ENCODE measurements around the gene BRPF3. TPM values are rescaled to one million over a fixed set of nuclear protein-coding genes. Genes with fewer than 3 reads are reported as not detected.

Gene BRPF3
- total RNA-seq, 1 donor from 2014 or later: 36.5 TPM

GRCh38 chr6:36227379-36228228 lies 31.1 kb downstream of the BRPF3 start:
- intact Hi-C loops (cut with micrococcal nuclease): no loop called here
- Mint-ChIP-seq H3K9me3 (no peaks in the 10 kb centered on the region), H3K4me1 (no peaks in the 10 kb centered on the region), H3K4me3 (no peak overlapping the region), H3K36me3 (ENCODE audit: low read depth) (peaks cover 86% of the 10 kb centered on the region), H3K27ac (no peak overlapping the region), H3K27me3 (no peaks in the 10 kb centered on the region)
- ATAC-seq (ENCODE audit: low read depth): no peak
- ChIA-PET POLR2A (no interaction called here), CTCF (no interaction called here)
- DNase-seq: no peak
- TF ChIP-seq, protein P1, sequence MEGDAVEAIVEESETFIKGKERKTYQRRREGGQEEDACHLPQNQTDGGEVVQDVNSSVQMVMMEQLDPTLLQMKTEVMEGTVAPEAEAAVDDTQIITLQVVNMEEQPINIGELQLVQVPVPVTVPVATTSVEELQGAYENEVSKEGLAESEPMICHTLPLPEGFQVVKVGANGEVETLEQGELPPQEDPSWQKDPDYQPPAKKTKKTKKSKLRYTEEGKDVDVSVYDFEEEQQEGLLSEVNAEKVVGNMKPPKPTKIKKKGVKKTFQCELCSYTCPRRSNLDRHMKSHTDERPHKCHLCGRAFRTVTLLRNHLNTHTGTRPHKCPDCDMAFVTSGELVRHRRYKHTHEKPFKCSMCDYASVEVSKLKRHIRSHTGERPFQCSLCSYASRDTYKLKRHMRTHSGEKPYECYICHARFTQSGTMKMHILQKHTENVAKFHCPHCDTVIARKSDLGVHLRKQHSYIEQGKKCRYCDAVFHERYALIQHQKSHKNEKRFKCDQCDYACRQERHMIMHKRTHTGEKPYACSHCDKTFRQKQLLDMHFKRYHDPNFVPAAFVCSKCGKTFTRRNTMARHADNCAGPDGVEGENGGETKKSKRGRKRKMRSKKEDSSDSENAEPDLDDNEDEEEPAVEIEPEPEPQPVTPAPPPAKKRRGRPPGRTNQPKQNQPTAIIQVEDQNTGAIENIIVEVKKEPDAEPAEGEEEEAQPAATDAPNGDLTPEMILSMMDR (IDR thresholded peaks at IDR 0.05): no peak

- ChIA-PET CTCF (interaction anchor here (0.6 kb wide), 1 partner anchor 76 kb away, joined by 3 read pairs; no protein-coding TSS in a partner anchor), POLR2A (interaction anchor here (0.6 kb wide), 1 partner anchor 210 kb away, joined by 8 read pairs; no protein-coding TSS in a partner anchor)
- Mint-ChIP-seq H3K36me3 (ENCODE audit: low read depth) (peaks cover 83% of the 10 kb centered on the region), H3K4me1 (no peaks in the 10 kb centered on the region), H3K27me3 (no peaks in the 10 kb centered on the region), H3K27ac (no peak overlapping the region), H3K9me3 (no peaks in the 10 kb centered on the region), H3K4me3 (no peak overlapping the region)
- no peak for DNase-seq
- TF ChIP-seq, protein P1 (IDR thresholded peaks at IDR 0.05): no peak
- intact Hi-C loops (cut with micrococcal nuclease): no loop called here
- no peak for ATAC-seq (ENCODE audit: low read depth)
Observed at GRCh38 chr6:36229223-36229622, 32.7 kb downstream of the BRPF3 start.

DNA sequence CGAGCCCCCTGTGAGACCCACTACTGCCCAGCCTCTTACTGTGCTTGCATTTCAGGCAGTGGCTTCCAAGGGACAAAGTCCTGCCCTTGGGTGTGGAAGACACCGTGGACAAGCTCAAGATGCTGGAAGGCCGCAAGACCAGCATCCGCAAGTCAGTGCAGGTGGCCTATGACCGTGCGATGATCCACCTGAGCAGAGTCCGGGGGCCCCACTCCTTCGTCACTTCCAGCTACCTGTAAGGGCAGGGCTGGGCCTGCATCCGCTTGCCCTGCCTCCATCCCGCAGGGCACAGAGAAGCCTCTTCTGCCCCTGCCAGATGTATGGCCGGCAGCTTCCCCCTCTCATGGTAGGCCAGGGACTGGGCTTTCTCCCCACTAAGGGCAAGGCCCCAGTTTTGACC lies 33.8 kb downstream of the BRPF3 start:
- TF ChIP-seq, protein P1 (IDR thresholded peaks at IDR 0.05): no peak
- ChIA-PET POLR2A (no interaction called here), CTCF (no interaction called here)
- H3K36me3 Mint-ChIP-seq (ENCODE audit: low read depth): peaks cover 75% of the 10 kb centered on the region
- no peak for DNase-seq
- no peaks in the 10 kb centered on the region for H3K9me3 Mint-ChIP-seq
- intact Hi-C loops (cut with micrococcal nuclease): no loop called here
- no peak overlapping the region for H3K4me3 Mint-ChIP-seq
- ATAC-seq (ENCODE audit: low read depth): no peak
- H3K27me3 Mint-ChIP-seq: no peaks in the 10 kb centered on the region
- H3K27ac Mint-ChIP-seq: no peak overlapping the region
- H3K4me1 Mint-ChIP-seq: no peaks in the 10 kb centered on the region

DNA sequence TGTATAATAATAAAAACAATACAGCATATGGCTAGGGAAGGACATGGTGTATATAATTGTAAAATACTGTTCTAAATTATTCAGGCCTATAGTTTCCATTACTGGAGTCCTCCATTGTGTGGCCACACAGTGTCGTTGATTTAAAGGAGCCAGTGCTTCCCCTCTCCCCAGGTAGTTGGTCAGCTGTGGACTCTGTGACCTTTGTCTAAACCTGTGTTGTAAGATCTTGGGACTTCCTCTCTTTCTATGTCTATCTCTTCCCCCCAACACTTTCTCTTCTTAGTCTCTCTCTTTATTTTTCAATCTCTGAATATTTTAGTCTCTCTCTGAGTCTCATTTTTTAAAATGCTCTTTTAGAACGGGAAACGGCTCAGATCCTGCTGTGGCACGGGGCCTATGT lies 35.6 kb downstream of the BRPF3 start:
- Mint-ChIP-seq H3K4me3 (no peak overlapping the region), H3K36me3 (ENCODE audit: low read depth) (peaks cover 68% of the 10 kb centered on the region), H3K4me1 (no peaks in the 10 kb centered on the region), H3K9me3 (no peaks in the 10 kb centered on the region), H3K27ac (no peak overlapping the region), H3K27me3 (no peaks in the 10 kb centered on the region)
- intact Hi-C loops (cut with micrococcal nuclease): no loop called here
- TF ChIP-seq, protein P1 (IDR thresholded peaks at IDR 0.05): no peak
- ATAC-seq (ENCODE audit: low read depth) (no peak), DNase-seq (no peak)
- CTCF ChIA-PET: no interaction called here
- POLR2A ChIA-PET: no interaction called here

DNA sequence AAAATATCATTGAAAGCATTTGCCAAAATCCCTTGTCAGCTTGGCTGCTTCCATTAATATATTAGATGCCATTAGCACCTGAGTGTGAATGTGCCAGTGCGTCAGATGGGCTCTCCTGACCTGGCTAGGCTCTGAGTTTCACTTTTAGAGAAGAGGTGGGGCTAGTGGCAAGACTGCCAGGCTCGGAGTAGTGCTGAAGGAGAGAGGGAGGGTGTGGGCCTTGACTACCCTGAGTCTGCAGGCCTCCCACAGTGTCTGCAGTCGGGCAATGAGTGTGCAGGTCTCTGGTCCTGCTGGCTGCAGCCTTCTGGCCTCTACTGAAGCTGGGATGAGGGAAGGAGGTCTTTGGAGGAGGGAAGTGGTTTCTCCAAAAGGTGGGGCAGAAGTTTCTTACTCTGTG lies 38.8 kb downstream of the BRPF3 start:
- no peaks in the 10 kb centered on the region for H3K27me3 Mint-ChIP-seq
- peaks cover 37% of the 10 kb centered on the region for H3K36me3 Mint-ChIP-seq (ENCODE audit: low read depth)
- DNase-seq (no peak), ATAC-seq (ENCODE audit: low read depth) (no peak)
- intact Hi-C loops (cut with micrococcal nuclease): no loop called here
- POLR2A ChIA-PET: no interaction called here
- no peaks in the 10 kb centered on the region for H3K4me1 Mint-ChIP-seq
- no peak overlapping the region for H3K4me3 Mint-ChIP-seq
- CTCF ChIA-PET: no interaction called here
- TF ChIP-seq, protein P1 (IDR thresholded peaks at IDR 0.05): no peak
- H3K27ac Mint-ChIP-seq: no peak overlapping the region
- H3K9me3 Mint-ChIP-seq: no peaks in the 10 kb centered on the region

Measured in activated B cell treated with CpG ODN at 0.5 μM for 24 hours (primary cell).